SK-N-SH treated with all-trans-retinoic acid at 6 μM for 48 hours (cell line): Measurements from ENCODE around the gene ADGRF1.

ENCODE experiments used
- ATAC-seq: fragments of 200-7000 bp; cut with Tn5 transposase; 3 replicates; pipeline ENCODE4 v1.9.1; 2020; ENCODE audit warnings: mild to moderate bottlenecking, moderate library complexity
- ARNTL ChIP-seq: fragments of 450-650 bp; formaldehyde crosslinking; IDR thresholded peaks from 2 replicates; pipeline ENCODE4 v1.5.0; 2020; ENCODE audit warnings: low read depth, mild to moderate bottlenecking, moderate library complexity, borderline replicate concordance
- BACH2 ChIP-seq: fragments of 250-450 bp; sonication (Bioruptor Pico); IDR thresholded peaks from 2 replicates; pipeline ENCODE4 v1.9.0; 2021; ENCODE audit warnings: mild to moderate bottlenecking, borderline replicate concordance
- CSDC2 ChIP-seq: fragments of 250-450 bp; sonication (Bioruptor Pico); IDR thresholded peaks from 2 replicates; pipeline ENCODE4 v1.5.0; 2020; ENCODE audit warnings: mild to moderate bottlenecking, moderate library complexity
- ESRRG ChIP-seq: fragments of 250-450 bp; sonication (Bioruptor Pico); IDR thresholded peaks from 2 replicates; pipeline ENCODE4 v1.6.1; 2021; ENCODE audit warnings: mild to moderate bottlenecking
- GLIS3 ChIP-seq: fragments of 250-450 bp; sonication (Bioruptor Pico); IDR thresholded peaks from 2 replicates; pipeline ENCODE4 v1.5.0; 2020; ENCODE audit warnings: mild to moderate bottlenecking, moderate library complexity
- ISL1 ChIP-seq: fragments of 250-450 bp; sonication (Bioruptor Pico); IDR thresholded peaks from 2 replicates; pipeline ENCODE4 v2.1.2; 2022; ENCODE audit warnings: mild to moderate bottlenecking, moderate library complexity
- OSR1 ChIP-seq: fragments of 250-450 bp; sonication (Bioruptor Pico); IDR thresholded peaks from 2 replicates; pipeline ENCODE4 v1.8.0; 2022; ENCODE audit warnings: moderate library complexity, mild to moderate bottlenecking, inconsistent platforms
- PPARA ChIP-seq: fragments of 250-450 bp; sonication (Bioruptor Pico); IDR thresholded peaks from 2 replicates; pipeline ENCODE4 v1.5.0; 2020; ENCODE audit warnings: mild to moderate bottlenecking, borderline replicate concordance
- RARB ChIP-seq: fragments of 250-450 bp; sonication (Bioruptor Pico); IDR thresholded peaks from 2 replicates; pipeline ENCODE4 v1.8.0; 2021; ENCODE audit warnings: mild to moderate bottlenecking, moderate library complexity
- SNAI2 ChIP-seq: fragments of 250-450 bp; sonication (Bioruptor Pico); IDR thresholded peaks from 2 replicates; pipeline ENCODE4 v1.5.0; 2020; ENCODE audit warnings: mild to moderate bottlenecking, moderate library complexity
- TCF4 ChIP-seq: fragments of 250-450 bp; sonication (Bioruptor Pico); IDR thresholded peaks from 2 replicates; pipeline ENCODE4 v1.8.0; 2021; ENCODE audit warnings: mild to moderate bottlenecking, moderate library complexity, borderline replicate concordance
- TOX ChIP-seq: fragments of 250-450 bp; sonication (Bioruptor Pico); IDR thresholded peaks from 2 replicates; pipeline ENCODE4 v1.8.0; 2021; ENCODE audit warnings: mild to moderate bottlenecking, moderate library complexity, borderline replicate concordance
- ZC3H10 ChIP-seq: fragments of 250-450 bp; sonication (Bioruptor Pico); IDR thresholded peaks from 2 replicates; pipeline ENCODE4 v1.5.1; 2021; ENCODE audit warnings: mild to moderate bottlenecking, moderate library complexity
- ZFP3 ChIP-seq: fragments of 250-450 bp; sonication (Bioruptor Pico); IDR thresholded peaks from 2 replicates; pipeline ENCODE4 v1.5.0; 2020; ENCODE audit warnings: mild to moderate bottlenecking, moderate library complexity
- ZFP30 ChIP-seq: fragments of 450-650 bp; formaldehyde crosslinking; IDR thresholded peaks from 2 replicates; pipeline ENCODE4 v1.5.0; 2022; ENCODE audit warnings: mild to moderate bottlenecking, moderate library complexity
- ZNF70 ChIP-seq: fragments of 450-650 bp; formaldehyde crosslinking; IDR thresholded peaks from 2 replicates; pipeline ENCODE4 v1.5.0; 2020; ENCODE audit warnings: mild to moderate bottlenecking, moderate library complexity
- ZNF8 ChIP-seq: fragments of 450-650 bp; formaldehyde crosslinking; IDR thresholded peaks from 2 replicates; pipeline ENCODE4 v1.5.0; 2020; ENCODE audit warnings: mild to moderate bottlenecking, moderate library complexity
- TF ChIP-seq, protein P1 (sequence below): fragments of 250-450 bp; sonication (Bioruptor Pico); IDR thresholded peaks from 2 replicates; pipeline ENCODE4 v1.8.0; 2020; ENCODE audit warnings: mild to moderate bottlenecking, moderate library complexity, borderline replicate concordance
- TF ChIP-seq, protein P2 (sequence below): fragments of 250-450 bp; sonication (Bioruptor Pico); IDR thresholded peaks from 2 replicates; pipeline ENCODE4 v1.5.0; 2020; ENCODE audit warnings: mild to moderate bottlenecking, moderate library complexity
- TF ChIP-seq, protein P3 (sequence below): fragments of 250-450 bp; sonication (Bioruptor Pico); IDR thresholded peaks from 2 replicates; pipeline ENCODE4 v1.5.1; 2021; ENCODE audit warnings: mild to moderate bottlenecking, moderate library complexity
- TF ChIP-seq, protein P4 (sequence below): fragments of 250-450 bp; sonication (Bioruptor Pico); IDR thresholded peaks from 2 replicates; pipeline ENCODE4 v1.5.1; 2020; ENCODE audit warnings: low read depth, mild to moderate bottlenecking, moderate library complexity

The ADGRF1 gene

DNA sequence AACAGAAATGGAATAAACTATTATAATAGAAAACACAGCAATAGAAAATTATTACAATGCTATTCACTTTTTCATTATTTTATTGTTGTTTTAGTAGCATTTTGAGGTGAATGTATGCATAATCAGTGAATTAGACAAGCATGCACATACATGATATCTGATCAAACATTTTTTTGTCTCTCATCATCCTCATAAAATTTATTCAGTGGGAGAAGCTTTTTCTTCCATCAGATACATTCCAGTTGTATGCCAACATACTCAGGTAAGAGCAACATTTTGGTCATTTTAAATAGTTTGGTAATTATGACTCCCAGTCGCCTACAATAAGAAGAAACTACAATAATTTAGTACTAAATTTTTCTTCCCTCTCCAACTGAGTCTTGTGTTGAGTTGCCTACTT is 44.5 kb downstream of the ADGRF1 start:
- no peak for ATAC-seq

DNA sequence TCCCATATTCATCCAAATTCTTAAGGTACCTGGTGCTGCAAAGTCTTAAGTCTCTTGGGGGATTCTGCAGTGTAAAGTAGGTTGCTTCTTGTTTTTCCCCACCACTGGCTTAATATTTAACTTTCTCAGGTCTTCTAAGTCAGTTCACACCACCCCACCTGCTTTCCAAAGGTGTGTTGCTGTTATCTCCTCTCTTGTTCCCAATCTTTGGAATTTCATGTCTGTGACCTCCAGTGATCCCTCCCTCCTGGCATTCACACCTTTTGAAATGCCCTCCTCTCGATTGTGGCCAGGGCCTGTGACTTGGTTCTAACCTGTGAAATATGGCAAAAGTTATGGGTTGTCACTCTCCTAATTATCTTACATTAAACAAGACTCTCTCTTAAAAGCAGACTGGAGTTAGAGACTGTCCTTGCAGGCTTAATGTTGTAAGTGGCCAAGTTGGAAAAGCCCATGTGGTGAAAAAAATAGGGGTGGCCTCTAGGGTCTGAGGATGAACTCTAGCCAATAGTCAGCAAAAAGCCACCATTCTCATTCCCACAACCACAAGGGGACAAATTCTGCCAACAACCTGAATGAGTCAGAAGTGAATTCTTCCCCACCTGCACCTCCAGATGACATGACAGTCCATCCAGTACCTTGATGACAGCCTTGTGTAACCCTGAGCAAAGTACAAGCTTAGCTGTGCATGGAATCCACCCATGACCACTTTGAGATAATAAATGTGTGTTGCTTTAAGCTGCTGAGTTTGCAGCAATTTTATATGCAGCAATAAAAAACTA is 45.1 kb downstream of the ADGRF1 start:
- no peak for ATAC-seq
- no peak for TF ChIP-seq GLIS3 (CRISPR knock-in tag)
- TF ChIP-seq BACH2 (CRISPR knock-in tag): no peak

More for the DNA sequence above, 44.5 kb downstream of the ADGRF1 start:
- TF ChIP-seq PPARA (CRISPR knock-in tag): no peak
- TF ChIP-seq, protein P1, sequence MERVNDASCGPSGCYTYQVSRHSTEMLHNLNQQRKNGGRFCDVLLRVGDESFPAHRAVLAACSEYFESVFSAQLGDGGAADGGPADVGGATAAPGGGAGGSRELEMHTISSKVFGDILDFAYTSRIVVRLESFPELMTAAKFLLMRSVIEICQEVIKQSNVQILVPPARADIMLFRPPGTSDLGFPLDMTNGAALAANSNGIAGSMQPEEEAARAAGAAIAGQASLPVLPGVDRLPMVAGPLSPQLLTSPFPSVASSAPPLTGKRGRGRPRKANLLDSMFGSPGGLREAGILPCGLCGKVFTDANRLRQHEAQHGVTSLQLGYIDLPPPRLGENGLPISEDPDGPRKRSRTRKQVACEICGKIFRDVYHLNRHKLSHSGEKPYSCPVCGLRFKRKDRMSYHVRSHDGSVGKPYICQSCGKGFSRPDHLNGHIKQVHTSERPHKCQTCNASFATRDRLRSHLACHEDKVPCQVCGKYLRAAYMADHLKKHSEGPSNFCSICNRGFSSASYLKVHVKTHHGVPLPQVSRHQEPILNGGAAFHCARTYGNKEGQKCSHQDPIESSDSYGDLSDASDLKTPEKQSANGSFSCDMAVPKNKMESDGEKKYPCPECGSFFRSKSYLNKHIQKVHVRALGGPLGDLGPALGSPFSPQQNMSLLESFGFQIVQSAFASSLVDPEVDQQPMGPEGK (CRISPR knock-in tag): no peak
- no peak for TF ChIP-seq ESRRG (CRISPR knock-in tag)
- TF ChIP-seq TCF4 (CRISPR knock-in tag): no peak
- TF ChIP-seq SNAI2: no peak
- TF ChIP-seq ZNF8: no peak
- no peak for TF ChIP-seq RARB (CRISPR knock-in tag)
- no peak for TF ChIP-seq ZFP30 (CRISPR knock-in tag)
- TF ChIP-seq CSDC2: no peak
- no peak for TF ChIP-seq ZNF70
- TF ChIP-seq BACH2 (CRISPR knock-in tag): no peak
- TF ChIP-seq TOX: no peak
- TF ChIP-seq ARNTL (CRISPR knock-in tag): no peak
- TF ChIP-seq ISL1 (CRISPR knock-in tag): no peak
- TF ChIP-seq ZC3H10: no peak
- TF ChIP-seq, protein P2, sequence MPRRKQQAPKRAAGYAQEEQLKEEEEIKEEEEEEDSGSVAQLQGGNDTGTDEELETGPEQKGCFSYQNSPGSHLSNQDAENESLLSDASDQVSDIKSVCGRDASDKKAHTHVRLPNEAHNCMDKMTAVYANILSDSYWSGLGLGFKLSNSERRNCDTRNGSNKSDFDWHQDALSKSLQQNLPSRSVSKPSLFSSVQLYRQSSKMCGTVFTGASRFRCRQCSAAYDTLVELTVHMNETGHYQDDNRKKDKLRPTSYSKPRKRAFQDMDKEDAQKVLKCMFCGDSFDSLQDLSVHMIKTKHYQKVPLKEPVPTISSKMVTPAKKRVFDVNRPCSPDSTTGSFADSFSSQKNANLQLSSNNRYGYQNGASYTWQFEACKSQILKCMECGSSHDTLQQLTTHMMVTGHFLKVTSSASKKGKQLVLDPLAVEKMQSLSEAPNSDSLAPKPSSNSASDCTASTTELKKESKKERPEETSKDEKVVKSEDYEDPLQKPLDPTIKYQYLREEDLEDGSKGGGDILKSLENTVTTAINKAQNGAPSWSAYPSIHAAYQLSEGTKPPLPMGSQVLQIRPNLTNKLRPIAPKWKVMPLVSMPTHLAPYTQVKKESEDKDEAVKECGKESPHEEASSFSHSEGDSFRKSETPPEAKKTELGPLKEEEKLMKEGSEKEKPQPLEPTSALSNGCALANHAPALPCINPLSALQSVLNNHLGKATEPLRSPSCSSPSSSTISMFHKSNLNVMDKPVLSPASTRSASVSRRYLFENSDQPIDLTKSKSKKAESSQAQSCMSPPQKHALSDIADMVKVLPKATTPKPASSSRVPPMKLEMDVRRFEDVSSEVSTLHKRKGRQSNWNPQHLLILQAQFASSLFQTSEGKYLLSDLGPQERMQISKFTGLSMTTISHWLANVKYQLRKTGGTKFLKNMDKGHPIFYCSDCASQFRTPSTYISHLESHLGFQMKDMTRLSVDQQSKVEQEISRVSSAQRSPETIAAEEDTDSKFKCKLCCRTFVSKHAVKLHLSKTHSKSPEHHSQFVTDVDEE (CRISPR knock-in tag): no peak
- no peak for TF ChIP-seq GLIS3 (CRISPR knock-in tag)
- TF ChIP-seq, protein P3, sequence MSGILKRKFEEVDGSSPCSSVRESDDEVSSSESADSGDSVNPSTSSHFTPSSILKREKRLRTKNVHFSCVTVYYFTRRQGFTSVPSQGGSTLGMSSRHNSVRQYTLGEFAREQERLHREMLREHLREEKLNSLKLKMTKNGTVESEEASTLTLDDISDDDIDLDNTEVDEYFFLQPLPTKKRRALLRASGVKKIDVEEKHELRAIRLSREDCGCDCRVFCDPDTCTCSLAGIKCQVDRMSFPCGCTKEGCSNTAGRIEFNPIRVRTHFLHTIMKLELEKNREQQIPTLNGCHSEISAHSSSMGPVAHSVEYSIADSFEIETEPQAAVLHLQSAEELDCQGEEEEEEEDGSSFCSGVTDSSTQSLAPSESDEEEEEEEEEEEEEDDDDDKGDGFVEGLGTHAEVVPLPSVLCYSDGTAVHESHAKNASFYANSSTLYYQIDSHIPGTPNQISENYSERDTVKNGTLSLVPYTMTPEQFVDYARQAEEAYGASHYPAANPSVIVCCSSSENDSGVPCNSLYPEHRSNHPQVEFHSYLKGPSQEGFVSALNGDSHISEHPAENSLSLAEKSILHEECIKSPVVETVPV (CRISPR knock-in tag): no peak

DNA sequence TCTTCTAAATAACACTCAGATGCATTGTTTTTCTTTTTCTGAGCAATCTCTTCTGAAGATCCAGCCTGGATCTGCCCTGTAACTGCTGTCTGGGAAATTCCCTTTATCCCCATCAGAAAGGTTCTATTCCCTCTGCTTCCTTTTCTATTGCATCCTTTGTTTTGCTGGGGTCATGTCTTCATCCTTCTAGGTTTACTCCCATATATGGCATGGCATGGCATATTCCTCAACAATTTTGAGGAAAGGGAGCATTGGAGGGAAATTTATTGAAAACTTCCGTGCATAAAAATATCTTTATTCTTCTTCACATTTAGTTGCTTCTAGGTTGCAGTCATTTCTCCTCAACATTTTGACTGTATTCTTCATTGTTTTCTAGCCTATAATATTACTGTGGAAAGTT is 47.2 kb downstream of the ADGRF1 start:
- no peak for TF ChIP-seq GLIS3 (CRISPR knock-in tag)
- no peak for TF ChIP-seq OSR1 (CRISPR knock-in tag)
- no peak for ATAC-seq

DNA sequence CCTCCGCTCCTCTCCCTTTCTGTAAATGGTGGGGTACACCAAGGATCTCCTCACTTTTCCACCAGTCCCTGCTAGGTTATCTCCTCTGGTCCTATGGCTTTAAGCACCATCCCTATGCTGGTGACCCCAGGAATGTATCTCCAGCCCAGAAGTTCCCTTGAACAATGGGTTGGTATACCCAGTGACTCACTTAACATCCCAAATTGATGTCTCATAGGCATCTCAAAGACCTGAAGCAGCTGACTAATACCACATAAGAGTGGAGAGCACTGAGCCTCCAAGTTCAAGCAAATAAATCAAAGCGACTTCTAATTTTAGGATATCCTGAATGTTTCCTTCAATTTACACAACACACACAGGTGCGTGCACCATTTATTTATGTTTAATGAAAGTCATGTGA is 48.3 kb downstream of the ADGRF1 start:
- no peak for ATAC-seq
- TF ChIP-seq ZFP3 (CRISPR knock-in tag): no peak
- TF ChIP-seq, protein P2 (CRISPR knock-in tag): no peak
- TF ChIP-seq ISL1 (CRISPR knock-in tag): no peak
- no peak for TF ChIP-seq ESRRG (CRISPR knock-in tag)
- no peak for TF ChIP-seq RARB (CRISPR knock-in tag)
- TF ChIP-seq BACH2 (CRISPR knock-in tag): no peak
- TF ChIP-seq, protein P1 (CRISPR knock-in tag): no peak
- TF ChIP-seq, protein P4, sequence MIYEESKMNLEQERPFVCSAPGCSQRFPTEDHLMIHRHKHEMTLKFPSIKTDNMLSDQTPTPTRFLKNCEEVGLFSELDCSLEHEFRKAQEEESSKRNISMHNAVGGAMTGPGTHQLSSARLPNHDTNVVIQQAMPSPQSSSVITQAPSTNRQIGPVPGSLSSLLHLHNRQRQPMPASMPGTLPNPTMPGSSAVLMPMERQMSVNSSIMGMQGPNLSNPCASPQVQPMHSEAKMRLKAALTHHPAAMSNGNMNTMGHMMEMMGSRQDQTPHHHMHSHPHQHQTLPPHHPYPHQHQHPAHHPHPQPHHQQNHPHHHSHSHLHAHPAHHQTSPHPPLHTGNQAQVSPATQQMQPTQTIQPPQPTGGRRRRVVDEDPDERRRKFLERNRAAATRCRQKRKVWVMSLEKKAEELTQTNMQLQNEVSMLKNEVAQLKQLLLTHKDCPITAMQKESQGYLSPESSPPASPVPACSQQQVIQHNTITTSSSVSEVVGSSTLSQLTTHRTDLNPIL (CRISPR knock-in tag): no peak
- TF ChIP-seq, protein P3 (CRISPR knock-in tag): no peak
- no peak for TF ChIP-seq ARNTL (CRISPR knock-in tag)
- no peak for TF ChIP-seq PPARA (CRISPR knock-in tag)
